Stomach (tissue), 4 donors: ENCODE results near the gene TGM2.

Experiments used
- POLR2AphosphoS5 ChIP-seq, 3 donors: sonication (generic); formaldehyde crosslinking; IDR thresholded peaks; one replicate each; pipeline ENCODE4 v1.6.1; 2016; ENCODE audit warnings: antibody characterized with exemption in 3 of 3
- TF ChIP-seq, protein P1 (sequence below), 7 experiments: fragments of 450-650 bp in 4 of 7; fragments of 200-600 bp in 3 of 7; sonication (generic) in 3 of 7; IDR thresholded peaks; one replicate each; pipeline ENCODE4 v1.5.1; 2016 to 2019; ENCODE audit warnings: antibody characterized with exemption in 7 of 7, control low read depth in 2 of 7, mild to moderate bottlenecking in 1 of 7

DNA sequence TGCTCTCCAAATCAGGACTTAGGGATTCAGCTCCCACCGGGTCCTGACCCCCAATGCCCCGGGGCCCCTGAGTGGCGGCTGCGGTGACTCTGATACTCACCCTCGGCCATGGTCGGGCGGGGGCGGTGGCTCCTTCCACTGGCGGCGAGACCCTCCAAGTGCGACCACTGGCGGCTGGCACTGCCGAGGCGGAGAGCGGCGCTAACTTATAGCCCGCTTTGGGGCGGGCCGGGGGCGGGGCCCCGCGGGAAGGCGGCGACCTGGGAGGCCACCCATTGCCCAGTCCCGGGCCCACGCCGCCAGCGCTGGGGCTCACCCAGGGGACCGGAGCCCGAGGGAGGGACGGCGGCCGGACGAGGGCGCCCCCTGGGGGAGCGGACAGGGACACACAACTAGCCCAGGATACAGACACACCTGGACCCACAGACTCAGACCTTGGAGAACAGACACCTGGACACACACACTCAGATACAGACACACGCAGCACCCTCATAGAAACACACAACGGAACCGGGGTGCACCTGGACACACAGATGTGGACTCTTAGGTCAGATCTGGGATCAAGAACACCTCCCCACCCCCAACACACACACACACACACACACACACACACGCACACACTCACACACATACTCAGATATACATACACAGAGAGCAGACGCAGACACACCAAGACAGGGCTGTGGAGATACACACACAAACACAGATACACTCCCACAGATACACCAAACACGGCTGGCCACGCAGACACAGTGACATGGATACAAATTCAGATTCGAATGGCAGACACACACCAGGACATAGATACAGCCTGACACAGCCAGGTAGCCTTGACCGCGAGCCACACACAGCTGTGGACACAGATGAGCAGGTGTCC, at the start of gene TGM2:
- TF ChIP-seq, protein P1, sequence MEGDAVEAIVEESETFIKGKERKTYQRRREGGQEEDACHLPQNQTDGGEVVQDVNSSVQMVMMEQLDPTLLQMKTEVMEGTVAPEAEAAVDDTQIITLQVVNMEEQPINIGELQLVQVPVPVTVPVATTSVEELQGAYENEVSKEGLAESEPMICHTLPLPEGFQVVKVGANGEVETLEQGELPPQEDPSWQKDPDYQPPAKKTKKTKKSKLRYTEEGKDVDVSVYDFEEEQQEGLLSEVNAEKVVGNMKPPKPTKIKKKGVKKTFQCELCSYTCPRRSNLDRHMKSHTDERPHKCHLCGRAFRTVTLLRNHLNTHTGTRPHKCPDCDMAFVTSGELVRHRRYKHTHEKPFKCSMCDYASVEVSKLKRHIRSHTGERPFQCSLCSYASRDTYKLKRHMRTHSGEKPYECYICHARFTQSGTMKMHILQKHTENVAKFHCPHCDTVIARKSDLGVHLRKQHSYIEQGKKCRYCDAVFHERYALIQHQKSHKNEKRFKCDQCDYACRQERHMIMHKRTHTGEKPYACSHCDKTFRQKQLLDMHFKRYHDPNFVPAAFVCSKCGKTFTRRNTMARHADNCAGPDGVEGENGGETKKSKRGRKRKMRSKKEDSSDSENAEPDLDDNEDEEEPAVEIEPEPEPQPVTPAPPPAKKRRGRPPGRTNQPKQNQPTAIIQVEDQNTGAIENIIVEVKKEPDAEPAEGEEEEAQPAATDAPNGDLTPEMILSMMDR (IDR thresholded peaks at IDR 0.05), result peak in 5 of 7 experiments; percentile 85 to 95 (median 89)
- TF ChIP-seq POLR2AphosphoS5 (IDR thresholded peaks at IDR 0.05), result peak in 2 of 3 donors; percentile 8 to 75
